ENCODE data around the gene ADAP1. TPM values are rescaled to one million over a fixed set of nuclear protein-coding genes. Genes with fewer than 3 reads are reported as not detected.

Gene ADAP1
- total RNA-seq, 1 experiment from 2014 or later = 31.2 TPM

DNA sequence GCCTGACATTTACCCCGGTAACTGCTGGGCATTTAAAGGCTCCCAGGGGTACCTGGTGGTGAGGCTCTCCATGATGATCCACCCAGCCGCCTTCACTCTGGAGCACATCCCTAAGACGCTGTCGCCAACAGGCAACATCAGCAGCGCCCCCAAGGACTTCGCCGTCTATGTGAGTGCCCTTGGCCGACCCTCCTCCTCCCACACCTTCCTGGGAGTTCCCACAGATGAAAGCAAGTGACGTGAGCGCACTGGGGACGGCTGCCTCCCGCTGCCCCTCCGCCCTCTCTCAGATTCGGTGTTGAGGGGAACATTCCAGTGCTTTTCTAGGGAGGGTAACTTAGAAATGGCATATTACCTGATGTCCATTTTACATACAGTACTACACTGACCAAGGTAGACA is 85.1 kb downstream of the ADAP1 start:
- POLR2A ChIA-PET (ENCODE audit: unreplicated experiment) = no interaction called here
- Histone ChIP-seq H3K4me1 (ENCODE audit: insufficient read depth, low read length) (0 out of 2 replicates have a peak, but pooled peaks cover 4% of the 10 kb centered on the region), H3K27ac (ENCODE audit: low read length) (no peak overlapping the region), H3F3A (ENCODE audit: low read length, unreplicated experiment) (no peaks in the 10 kb centered on the region), H3K27me3 (ENCODE audit: low read length) (no peaks in the 10 kb centered on the region), H3K4me3 (ENCODE audit: low read length) (no peak overlapping the region), H3K9ac (ENCODE audit: low read length) (no peak overlapping the region), H3K9me2 (replicated peaks; ENCODE audit: low read length) (no peaks in the 10 kb centered on the region), H3K36me3 (ENCODE audit: low read depth, low read length) (peaks cover 16% of the 10 kb centered on the region; the same call in 1 of the 2 replicates), H3K79me2 (ENCODE audit: low read length) (no peaks in the 10 kb centered on the region), H4K20me1 (ENCODE audit: low read length) (no peaks in the 10 kb centered on the region), H3K4me2 (ENCODE audit: low read length) (no peak overlapping the region), H3K9me3 (ENCODE audit: low read length) (no peaks in the 10 kb centered on the region), H2AFZ (ENCODE audit: low read length) (no peak overlapping the region)
- intact Hi-C loops (cut with micrococcal nuclease) = no loop called here
- no peak for TF ChIP-seq EZH2 (IDR thresholded peaks at IDR 0.05; ENCODE audit: low read length, unreplicated experiment)
- TF ChIP-seq EZH2phosphoT487 (IDR thresholded peaks at IDR 0.05; ENCODE audit: borderline replicate concordance, low read length) = no peak
- TF ChIP-seq, protein P1, sequence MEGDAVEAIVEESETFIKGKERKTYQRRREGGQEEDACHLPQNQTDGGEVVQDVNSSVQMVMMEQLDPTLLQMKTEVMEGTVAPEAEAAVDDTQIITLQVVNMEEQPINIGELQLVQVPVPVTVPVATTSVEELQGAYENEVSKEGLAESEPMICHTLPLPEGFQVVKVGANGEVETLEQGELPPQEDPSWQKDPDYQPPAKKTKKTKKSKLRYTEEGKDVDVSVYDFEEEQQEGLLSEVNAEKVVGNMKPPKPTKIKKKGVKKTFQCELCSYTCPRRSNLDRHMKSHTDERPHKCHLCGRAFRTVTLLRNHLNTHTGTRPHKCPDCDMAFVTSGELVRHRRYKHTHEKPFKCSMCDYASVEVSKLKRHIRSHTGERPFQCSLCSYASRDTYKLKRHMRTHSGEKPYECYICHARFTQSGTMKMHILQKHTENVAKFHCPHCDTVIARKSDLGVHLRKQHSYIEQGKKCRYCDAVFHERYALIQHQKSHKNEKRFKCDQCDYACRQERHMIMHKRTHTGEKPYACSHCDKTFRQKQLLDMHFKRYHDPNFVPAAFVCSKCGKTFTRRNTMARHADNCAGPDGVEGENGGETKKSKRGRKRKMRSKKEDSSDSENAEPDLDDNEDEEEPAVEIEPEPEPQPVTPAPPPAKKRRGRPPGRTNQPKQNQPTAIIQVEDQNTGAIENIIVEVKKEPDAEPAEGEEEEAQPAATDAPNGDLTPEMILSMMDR (conservative IDR thresholded peaks at IDR 0.05; ENCODE audit: low read depth, low read length) = no peak
- CTCF ChIA-PET = no interaction called here
- ATAC-seq (no peak), DNase-seq (no peak)
- no TSS peak for BruUV-seq (replicated peaks)

DNA sequence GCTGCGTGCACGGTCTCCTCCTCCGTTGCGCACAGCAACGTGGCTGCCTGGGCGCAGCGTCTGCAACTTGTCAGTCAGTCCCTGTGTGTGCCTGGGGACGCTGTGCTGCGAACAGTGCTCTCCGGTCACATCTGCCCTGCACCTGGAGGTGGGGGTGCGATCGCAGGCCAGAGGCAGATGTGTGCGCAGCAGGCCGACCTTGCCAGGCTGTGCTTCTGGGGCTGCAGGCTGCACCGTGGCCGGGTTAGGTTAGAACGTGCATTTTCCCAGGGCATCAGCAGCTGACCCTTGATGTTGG is 86.3 kb downstream of the ADAP1 start:
- Histone ChIP-seq H4K20me1 (ENCODE audit: low read length) (no peaks in the 10 kb centered on the region), H3F3A (ENCODE audit: low read length, unreplicated experiment) (no peaks in the 10 kb centered on the region), H3K4me3 (ENCODE audit: low read length) (no peak overlapping the region), H2AFZ (ENCODE audit: low read length) (no peak overlapping the region), H3K36me3 (ENCODE audit: low read depth, low read length) (peaks cover 21% of the 10 kb centered on the region; the same call in 1 of the 2 replicates), H3K9me3 (ENCODE audit: low read length) (no peaks in the 10 kb centered on the region), H3K4me2 (ENCODE audit: low read length) (no peak overlapping the region), H3K9ac (ENCODE audit: low read length) (no peak overlapping the region), H3K9me2 (replicated peaks; ENCODE audit: low read length) (no peaks in the 10 kb centered on the region), H3K27ac (ENCODE audit: low read length) (no peak overlapping the region), H3K4me1 (ENCODE audit: insufficient read depth, low read length) (no peaks in the 10 kb centered on the region), H3K27me3 (ENCODE audit: low read length) (no peaks in the 10 kb centered on the region), H3K79me2 (ENCODE audit: low read length) (no peaks in the 10 kb centered on the region)
- ChIA-PET POLR2A (ENCODE audit: unreplicated experiment) (no interaction called here), CTCF (no interaction called here)
- ATAC-seq (no peak), DNase-seq (no peak)
- intact Hi-C loops (cut with micrococcal nuclease) = no loop called here
- no TSS peak for BruUV-seq (replicated peaks)
- no peak for TF ChIP-seq EZH2phosphoT487 (IDR thresholded peaks at IDR 0.05; ENCODE audit: borderline replicate concordance, low read length)

DNA sequence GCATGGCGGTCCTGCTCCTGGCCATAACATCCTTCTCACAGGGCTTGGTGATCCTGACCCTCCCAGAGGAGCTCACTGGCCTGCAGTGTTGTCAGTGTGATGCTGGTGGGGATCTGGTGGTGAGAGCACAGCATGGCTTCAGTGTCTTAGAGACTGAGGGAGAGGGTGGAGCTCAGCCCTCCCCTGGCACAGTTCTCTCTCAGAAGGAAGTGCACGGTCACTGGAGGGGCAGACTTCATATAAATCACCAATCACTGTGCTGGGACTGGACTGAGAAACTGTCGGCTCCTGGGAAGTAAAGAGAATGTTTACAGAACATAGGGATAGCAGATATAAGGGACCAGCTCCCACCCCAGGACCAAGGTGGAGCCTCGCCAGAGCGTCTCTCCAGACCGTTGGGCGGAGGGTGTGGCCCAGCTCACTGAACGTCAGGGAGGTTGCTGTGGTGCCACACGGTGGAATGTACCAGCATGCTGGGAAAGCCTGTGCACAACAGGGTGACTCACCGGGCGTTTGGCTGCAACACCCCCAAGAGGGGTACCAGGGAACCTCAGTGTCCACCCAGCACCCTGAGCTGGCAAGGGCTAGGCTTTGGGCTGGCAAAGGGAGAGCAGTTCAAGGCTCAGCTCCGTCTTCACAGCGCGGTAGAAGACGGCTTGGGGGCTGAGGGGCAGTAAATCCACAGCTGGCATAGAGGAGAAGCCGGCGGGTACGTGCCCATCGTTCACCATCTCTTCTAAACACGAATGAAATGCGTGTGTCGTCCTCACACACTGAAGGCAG is 86.9 kb downstream of the ADAP1 start:
- Histone ChIP-seq H3K79me2 (ENCODE audit: low read length) (no peaks in the 10 kb centered on the region), H3K9me2 (replicated peaks; ENCODE audit: low read length) (no peaks in the 10 kb centered on the region), H3F3A (ENCODE audit: low read length, unreplicated experiment) (no peaks in the 10 kb centered on the region), H3K4me3 (ENCODE audit: low read length) (no peak overlapping the region), H3K4me1 (ENCODE audit: insufficient read depth, low read length) (no peaks in the 10 kb centered on the region), H2AFZ (ENCODE audit: low read length) (no peak overlapping the region), H4K20me1 (ENCODE audit: low read length) (no peaks in the 10 kb centered on the region), H3K27ac (ENCODE audit: low read length) (no peak overlapping the region), H3K36me3 (ENCODE audit: low read depth, low read length) (peaks cover 20% of the 10 kb centered on the region), H3K27me3 (ENCODE audit: low read length) (no peaks in the 10 kb centered on the region), H3K9ac (ENCODE audit: low read length) (no peak overlapping the region), H3K9me3 (ENCODE audit: low read length) (no peaks in the 10 kb centered on the region), H3K4me2 (ENCODE audit: low read length) (no peak overlapping the region)
- DNase-seq (no peak), ATAC-seq (peak; percentile 51)
- BruUV-seq (replicated peaks) = no TSS peak
- TF ChIP-seq, protein P1 (conservative IDR thresholded peaks at IDR 0.05; ENCODE audit: low read depth, low read length) = no peak
- TF ChIP-seq EZH2 (IDR thresholded peaks at IDR 0.05; ENCODE audit: low read length, unreplicated experiment) (no peak), EZH2phosphoT487 (IDR thresholded peaks at IDR 0.05; ENCODE audit: borderline replicate concordance, low read length) (no peak)
- intact Hi-C loops (cut with micrococcal nuclease) = no loop called here
- ChIA-PET CTCF (no interaction called here), POLR2A (ENCODE audit: unreplicated experiment) (no interaction called here)

All from PC-3 (cell line).